Nephron progenitor cell (in vitro differentiated cells): ENCODE measurements around the gene ELF1.
A peak's percentile ranks its signal among the peaks of the same experiment; 100 is the strongest.

Experiments
- DNase-seq: peaks from one replicate; pipeline ENCODE4 v3.0.0; 2021
- H3K27ac Mint-ChIP-seq: 2 replicates; pipeline ENCODE4 v1.8.0; 2021; ENCODE audit warnings: mild to moderate bottlenecking, moderate library complexity, mixed read lengths
- H3K27me3 Mint-ChIP-seq: 2 replicates; pipeline ENCODE4 v1.8.0; 2021; ENCODE audit warnings: mild to moderate bottlenecking, low read depth, mixed read lengths; ENCODE audit not compliant: poor library complexity
- H3K36me3 Mint-ChIP-seq: 2 replicates; pipeline ENCODE4 v1.8.0; 2021; ENCODE audit warnings: low read depth, mixed read lengths
- H3K4me1 Mint-ChIP-seq: 2 replicates; pipeline ENCODE4 v1.8.0; 2021; ENCODE audit warnings: mixed read lengths
- H3K4me3 Mint-ChIP-seq: 2 replicates; pipeline ENCODE4 v1.8.0; 2021; ENCODE audit warnings: mild to moderate bottlenecking, moderate library complexity, mixed read lengths
- H3K9me3 Mint-ChIP-seq: 2 replicates; pipeline ENCODE4 v1.8.0; 2021; ENCODE audit warnings: mild to moderate bottlenecking, moderate library complexity, mixed read lengths
- TF ChIP-seq, protein P1 (sequence below): fragments of 200-600 bp; sonication (generic); IDR thresholded peaks from 2 replicates; pipeline ENCODE4 v1.5.0; 2021; ENCODE audit warnings: antibody characterized with exemption

Gene ELF1

DNA sequence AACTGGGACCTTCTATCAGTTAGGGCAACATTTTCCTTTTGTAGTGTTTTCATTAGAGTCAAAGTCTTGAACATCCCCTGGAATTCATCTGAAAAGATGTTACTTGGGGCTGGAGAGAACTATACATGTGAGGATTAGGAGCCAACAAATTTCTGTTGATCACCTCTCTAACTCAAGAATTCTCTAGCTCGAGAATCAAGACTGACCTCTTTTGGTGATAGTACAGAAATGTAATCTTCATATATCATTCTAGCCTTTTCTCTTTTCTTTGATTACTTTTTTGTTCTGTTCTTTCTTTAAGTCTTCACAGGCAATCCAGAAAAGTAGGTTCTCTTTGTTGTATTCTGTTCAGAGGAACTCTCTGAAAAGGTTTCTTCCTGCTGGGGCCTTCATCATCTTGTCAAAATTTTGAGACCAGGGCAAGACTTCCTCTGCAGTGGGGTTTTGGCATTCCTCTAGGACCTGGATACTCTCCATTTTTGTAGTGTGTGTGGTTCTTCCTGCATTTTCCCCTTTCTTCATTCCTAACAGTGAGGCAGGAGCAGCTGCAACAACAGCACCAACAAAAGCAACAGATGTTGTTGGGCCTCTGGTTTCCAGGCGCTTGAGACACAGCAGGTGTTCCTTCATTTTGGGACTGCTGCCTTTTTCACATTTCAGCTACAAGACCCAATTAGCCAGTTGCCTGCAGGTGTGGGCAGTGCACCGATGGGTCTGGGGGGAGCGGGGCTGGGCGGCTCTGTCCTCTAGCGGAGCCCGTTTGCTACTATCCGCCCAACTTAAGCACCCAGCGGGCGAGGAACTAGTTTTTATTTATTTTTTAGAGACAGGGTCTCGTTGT lies 26.2 kb downstream of the ELF1 start:
- TF ChIP-seq, protein P1, sequence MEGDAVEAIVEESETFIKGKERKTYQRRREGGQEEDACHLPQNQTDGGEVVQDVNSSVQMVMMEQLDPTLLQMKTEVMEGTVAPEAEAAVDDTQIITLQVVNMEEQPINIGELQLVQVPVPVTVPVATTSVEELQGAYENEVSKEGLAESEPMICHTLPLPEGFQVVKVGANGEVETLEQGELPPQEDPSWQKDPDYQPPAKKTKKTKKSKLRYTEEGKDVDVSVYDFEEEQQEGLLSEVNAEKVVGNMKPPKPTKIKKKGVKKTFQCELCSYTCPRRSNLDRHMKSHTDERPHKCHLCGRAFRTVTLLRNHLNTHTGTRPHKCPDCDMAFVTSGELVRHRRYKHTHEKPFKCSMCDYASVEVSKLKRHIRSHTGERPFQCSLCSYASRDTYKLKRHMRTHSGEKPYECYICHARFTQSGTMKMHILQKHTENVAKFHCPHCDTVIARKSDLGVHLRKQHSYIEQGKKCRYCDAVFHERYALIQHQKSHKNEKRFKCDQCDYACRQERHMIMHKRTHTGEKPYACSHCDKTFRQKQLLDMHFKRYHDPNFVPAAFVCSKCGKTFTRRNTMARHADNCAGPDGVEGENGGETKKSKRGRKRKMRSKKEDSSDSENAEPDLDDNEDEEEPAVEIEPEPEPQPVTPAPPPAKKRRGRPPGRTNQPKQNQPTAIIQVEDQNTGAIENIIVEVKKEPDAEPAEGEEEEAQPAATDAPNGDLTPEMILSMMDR: no peak
- H3K27ac Mint-ChIP-seq: peak overlapping the region; percentile 77
- H3K27me3 Mint-ChIP-seq: no peaks in the 10 kb centered on the region
- H3K4me3 Mint-ChIP-seq: no peak overlapping the region
- peaks cover 5% of the 10 kb centered on the region for H3K9me3 Mint-ChIP-seq
- H3K4me1 Mint-ChIP-seq: peaks cover 7% of the 10 kb centered on the region
- no peak for DNase-seq
- peaks cover 7% of the 10 kb centered on the region for H3K36me3 Mint-ChIP-seq

DNA sequence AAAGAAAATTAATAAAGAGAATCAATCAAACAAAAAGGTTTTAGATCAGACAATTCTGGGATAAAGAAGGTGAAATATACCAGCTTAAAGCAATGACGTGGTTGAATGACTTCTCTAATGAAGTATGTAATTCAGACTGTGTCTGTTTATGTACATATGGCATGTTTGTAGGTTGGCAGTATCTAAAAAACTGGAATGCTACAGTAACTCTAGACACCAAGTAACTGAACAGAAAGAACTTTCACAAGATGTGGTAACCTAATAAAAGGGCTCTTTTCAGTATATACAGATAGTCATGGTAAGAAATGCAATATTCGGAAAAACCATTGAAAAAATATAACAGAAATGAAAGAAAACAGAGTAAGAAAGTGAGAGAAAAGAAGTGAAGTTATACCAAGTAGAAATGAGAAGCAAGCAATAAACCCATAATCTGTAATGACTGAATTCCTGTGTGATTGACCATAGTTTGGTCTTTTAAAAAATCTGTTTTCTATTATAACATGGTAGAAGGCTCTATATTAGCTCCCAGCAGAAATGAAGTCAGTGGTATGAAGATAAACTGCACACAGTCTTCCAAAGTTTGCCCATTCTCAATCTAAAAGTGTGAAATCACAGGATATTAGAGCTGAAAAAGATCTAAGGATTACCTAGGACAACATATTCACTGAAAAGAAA lies 31.4 kb downstream of the ELF1 start:
- DNase-seq: no peak
- H3K4me1 Mint-ChIP-seq: peaks cover 12% of the 10 kb centered on the region
- no peaks in the 10 kb centered on the region for H3K27me3 Mint-ChIP-seq
- no peaks in the 10 kb centered on the region for H3K9me3 Mint-ChIP-seq
- H3K27ac Mint-ChIP-seq: no peak overlapping the region
- H3K4me3 Mint-ChIP-seq: no peak overlapping the region
- no peaks in the 10 kb centered on the region for H3K36me3 Mint-ChIP-seq
- TF ChIP-seq, protein P1: no peak

GRCh38 chr13:40986101-40986856 lies 32.8 kb downstream of the ELF1 start:
- Mint-ChIP-seq H3K27ac (peak overlapping the region; percentile 26), H3K27me3 (no peaks in the 10 kb centered on the region), H3K4me3 (no peak overlapping the region), H3K36me3 (no peaks in the 10 kb centered on the region), H3K9me3 (no peaks in the 10 kb centered on the region), H3K4me1 (peaks cover 23% of the 10 kb centered on the region)
- TF ChIP-seq, protein P1: no peak
- DNase-seq: no peak

DNA sequence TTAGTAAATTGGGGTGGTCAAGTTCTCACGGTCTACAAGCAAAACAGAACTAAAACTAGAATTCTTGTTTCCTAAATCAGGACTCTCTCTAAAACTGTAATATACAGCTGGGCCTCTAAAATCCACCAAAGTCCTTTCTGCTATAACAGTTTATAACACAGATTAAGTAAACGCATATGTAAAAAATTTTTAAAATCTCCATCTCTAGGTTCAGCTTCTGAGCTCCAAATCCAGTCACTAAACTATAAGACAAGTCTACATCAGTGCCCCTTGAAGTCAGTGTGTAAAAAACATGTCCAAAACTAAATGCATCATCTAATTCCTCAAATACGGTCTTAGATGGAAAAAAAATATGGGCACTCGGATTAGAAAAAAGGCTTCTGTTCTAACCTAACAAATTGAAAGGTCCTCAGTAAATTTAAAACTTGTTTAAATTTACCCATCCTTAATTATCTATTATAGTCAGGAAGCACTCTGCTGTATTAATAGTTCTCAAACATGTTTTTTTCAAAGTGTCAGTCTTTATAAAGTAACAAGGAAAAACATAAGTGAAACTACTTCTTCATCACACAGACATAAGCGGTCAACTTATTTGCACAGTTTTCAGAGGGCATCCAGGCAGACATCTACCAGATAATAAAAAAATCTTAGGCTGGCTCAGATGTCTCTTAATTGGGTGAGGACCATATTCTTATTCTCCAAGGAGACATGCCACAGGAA lies 33.6 kb downstream of the ELF1 start:
- Mint-ChIP-seq H3K4me1 (peaks cover 23% of the 10 kb centered on the region), H3K9me3 (no peaks in the 10 kb centered on the region), H3K27me3 (no peaks in the 10 kb centered on the region), H3K27ac (no peak overlapping the region), H3K36me3 (no peaks in the 10 kb centered on the region), H3K4me3 (no peak overlapping the region)
- TF ChIP-seq, protein P1: no peak
- DNase-seq: no peak

DNA sequence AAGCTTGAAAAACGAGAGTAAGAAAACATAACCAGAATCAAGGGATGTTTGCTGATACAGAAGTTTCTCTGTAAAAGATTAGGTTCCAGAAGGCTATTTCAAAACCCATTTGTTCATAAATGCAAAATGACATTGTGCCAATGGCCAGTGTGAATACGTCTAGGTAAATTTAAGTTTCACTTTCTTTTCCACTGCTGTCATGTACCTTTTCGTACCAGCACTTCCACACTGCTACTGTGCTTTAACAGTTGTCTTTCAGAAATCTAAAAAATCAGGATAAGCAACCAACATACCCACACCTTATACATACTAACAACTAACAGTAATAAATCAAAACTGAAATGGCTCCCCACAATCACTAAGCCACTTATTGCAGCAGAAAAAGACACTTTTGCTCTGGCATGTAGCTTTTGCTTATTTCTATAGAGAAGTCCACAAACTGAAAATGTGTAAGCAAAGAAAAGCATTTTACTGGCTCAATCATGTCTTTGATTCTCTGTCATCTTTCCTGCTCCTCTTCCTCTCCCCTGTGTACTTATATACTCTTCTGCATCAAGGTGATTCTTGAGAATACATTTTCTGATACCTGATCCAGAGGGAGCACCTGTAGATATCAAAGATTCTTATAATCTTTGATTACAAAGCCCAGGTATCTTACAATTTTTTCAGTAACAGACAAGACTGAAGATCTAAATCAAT lies 34.3 kb downstream of the ELF1 start:
- H3K27ac Mint-ChIP-seq: no peak overlapping the region
- no peak overlapping the region for H3K4me3 Mint-ChIP-seq
- no peaks in the 10 kb centered on the region for H3K27me3 Mint-ChIP-seq
- H3K36me3 Mint-ChIP-seq: no peaks in the 10 kb centered on the region
- TF ChIP-seq, protein P1: no peak
- no peaks in the 10 kb centered on the region for H3K9me3 Mint-ChIP-seq
- H3K4me1 Mint-ChIP-seq: peaks cover 23% of the 10 kb centered on the region
- DNase-seq: no peak
